Esophagus muscularis mucosa (tissue), 3 donors: Measurements from ENCODE around the gene SLC35E2B.
"Not testable (repeated sequence)": the region's sequence is repeated elsewhere in the genome, so short reads cannot be mapped to it uniquely, and the experiment has no call there.

Source experiments
- POLR2A ChIP-seq: fragments of 450-650 bp; IDR thresholded peaks from one replicate; pipeline ENCODE4 v1.6.1; 2017; ENCODE audit warnings: antibody characterized with exemption, moderate library complexity, mild to moderate bottlenecking, low read depth
- TF ChIP-seq, protein P1 (sequence below), 3 experiments: fragments of 200-600 bp in 2 of 3; fragments of 450-650 bp in 1 of 3; sonication (generic) in 2 of 3; IDR thresholded peaks; one replicate each; pipeline ENCODE4 v1.5.1; 2017 to 2019; ENCODE audit warnings: antibody characterized with exemption in 3 of 3, mild to moderate bottlenecking in 2 of 3, moderate library complexity in 1 of 3

DNA sequence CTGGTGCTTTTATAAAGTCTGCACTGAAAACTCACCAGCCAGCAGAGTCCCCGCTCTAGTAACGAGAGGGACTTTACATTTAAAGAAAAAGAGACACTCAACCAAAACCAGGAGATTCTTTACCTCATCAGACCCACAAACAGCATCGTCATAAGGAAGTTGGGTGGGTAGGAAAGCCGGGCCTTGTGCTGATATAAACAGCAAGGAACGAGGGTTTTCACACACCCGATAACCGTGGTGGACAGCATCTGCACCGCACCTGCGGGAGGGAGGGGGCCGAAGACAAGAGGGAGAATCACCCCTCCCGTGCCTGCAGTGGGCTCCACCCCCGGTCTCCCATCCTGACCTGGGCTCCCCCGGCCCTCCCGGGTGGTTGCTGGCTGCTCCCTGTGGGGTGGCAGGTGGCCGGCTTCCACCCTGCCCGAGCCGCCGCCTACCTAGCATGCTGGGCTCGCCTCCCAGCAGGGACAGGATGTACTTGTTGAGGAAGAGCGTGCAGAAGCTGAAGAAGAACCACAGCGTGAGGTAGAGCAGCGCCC is 46.3 kb upstream of the SLC35E2B start:
- TF ChIP-seq, protein P1, sequence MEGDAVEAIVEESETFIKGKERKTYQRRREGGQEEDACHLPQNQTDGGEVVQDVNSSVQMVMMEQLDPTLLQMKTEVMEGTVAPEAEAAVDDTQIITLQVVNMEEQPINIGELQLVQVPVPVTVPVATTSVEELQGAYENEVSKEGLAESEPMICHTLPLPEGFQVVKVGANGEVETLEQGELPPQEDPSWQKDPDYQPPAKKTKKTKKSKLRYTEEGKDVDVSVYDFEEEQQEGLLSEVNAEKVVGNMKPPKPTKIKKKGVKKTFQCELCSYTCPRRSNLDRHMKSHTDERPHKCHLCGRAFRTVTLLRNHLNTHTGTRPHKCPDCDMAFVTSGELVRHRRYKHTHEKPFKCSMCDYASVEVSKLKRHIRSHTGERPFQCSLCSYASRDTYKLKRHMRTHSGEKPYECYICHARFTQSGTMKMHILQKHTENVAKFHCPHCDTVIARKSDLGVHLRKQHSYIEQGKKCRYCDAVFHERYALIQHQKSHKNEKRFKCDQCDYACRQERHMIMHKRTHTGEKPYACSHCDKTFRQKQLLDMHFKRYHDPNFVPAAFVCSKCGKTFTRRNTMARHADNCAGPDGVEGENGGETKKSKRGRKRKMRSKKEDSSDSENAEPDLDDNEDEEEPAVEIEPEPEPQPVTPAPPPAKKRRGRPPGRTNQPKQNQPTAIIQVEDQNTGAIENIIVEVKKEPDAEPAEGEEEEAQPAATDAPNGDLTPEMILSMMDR (IDR thresholded peaks at IDR 0.05) = not testable (repeated sequence)
- TF ChIP-seq POLR2A = not testable (repeated sequence)
